ENCODE data around the gene OR9Q1.

Gene OR9Q1

DNA sequence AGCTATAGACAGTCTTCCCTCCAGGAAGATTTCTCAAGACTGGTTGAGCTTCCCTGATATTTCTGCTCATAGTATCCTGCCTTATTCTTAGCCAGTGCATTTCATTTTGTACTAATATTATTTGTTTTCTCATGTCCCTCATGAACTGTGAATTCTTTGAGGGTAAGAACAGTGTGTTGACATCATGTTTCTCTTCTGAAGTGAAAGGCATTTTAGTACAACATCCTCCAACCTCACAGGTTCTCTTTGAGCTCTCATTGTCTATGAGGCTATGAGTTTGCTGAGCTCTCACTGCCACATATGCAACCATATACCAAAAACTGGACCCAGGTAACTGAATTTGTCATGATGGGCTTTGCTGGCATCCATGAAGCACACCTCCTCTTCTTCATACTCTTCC is 7.0 kb downstream of the OR9Q1 start, which contains the start of gene OR6Q1:
Gene OR6Q1 (plus strand): TSS at position 301 of the 400 bp plus-strand sequence. CDS start 0 bp downstream, at position 301.
- DNase-seq (ENCODE audit: low read depth) = no peak
- TF ChIP-seq, protein P1, sequence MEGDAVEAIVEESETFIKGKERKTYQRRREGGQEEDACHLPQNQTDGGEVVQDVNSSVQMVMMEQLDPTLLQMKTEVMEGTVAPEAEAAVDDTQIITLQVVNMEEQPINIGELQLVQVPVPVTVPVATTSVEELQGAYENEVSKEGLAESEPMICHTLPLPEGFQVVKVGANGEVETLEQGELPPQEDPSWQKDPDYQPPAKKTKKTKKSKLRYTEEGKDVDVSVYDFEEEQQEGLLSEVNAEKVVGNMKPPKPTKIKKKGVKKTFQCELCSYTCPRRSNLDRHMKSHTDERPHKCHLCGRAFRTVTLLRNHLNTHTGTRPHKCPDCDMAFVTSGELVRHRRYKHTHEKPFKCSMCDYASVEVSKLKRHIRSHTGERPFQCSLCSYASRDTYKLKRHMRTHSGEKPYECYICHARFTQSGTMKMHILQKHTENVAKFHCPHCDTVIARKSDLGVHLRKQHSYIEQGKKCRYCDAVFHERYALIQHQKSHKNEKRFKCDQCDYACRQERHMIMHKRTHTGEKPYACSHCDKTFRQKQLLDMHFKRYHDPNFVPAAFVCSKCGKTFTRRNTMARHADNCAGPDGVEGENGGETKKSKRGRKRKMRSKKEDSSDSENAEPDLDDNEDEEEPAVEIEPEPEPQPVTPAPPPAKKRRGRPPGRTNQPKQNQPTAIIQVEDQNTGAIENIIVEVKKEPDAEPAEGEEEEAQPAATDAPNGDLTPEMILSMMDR (conservative IDR thresholded peaks at IDR 0.05; ENCODE audit: low read length) = no peak
- no peak within 1 kb of the TSS for H3K4me3 ChIP-seq (ENCODE audit: low read length)

DNA sequence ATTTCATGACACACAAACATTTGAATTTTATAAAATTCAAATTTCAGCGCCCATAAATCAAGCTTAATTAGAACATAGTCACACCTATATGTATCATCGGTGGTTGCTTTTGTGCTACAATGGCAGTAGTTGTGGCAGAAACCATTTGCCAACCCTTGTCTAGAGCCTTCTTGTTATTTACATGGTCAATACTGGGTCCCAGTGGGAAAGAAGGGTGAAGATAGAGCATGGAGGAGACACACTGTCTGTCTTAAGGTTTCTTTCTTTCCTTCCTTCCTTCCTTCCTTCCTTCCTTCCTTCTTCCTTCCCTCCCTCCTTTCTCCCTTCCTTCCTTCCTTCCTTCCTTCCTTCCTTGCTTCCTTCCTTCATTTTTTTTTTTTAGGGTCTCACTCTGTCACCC is 10.8 kb downstream of the OR9Q1 start:
- no peak for DNase-seq (ENCODE audit: low read depth)
- no peak overlapping the region for H3K4me3 ChIP-seq (ENCODE audit: low read length)
- TF ChIP-seq, protein P1 (conservative IDR thresholded peaks at IDR 0.05; ENCODE audit: low read length) = no peak

DNA sequence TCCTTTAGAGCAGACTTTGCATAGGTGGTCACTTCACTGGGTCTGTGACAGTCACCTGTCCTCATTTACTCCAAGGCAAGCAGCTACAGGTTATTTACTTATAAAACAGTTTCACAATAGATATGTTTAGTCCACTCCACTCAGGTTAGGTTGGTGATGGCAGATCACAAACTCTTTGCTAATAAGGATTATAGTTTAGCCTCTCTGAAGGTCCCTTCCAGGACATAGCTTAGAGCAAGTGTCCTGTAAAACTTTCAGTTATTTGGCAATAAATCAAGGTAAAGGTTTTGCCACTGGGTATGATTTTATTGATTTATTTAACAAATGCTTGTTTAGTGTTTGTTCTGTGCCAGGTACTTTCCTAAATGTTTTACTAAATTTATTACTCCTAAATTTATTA is 15.9 kb downstream of the OR9Q1 start:
- TF ChIP-seq, protein P1 (conservative IDR thresholded peaks at IDR 0.05; ENCODE audit: low read length) = no peak
- no peak overlapping the region for H3K4me3 ChIP-seq (ENCODE audit: low read length)
- DNase-seq (ENCODE audit: low read depth) = no peak

DNA sequence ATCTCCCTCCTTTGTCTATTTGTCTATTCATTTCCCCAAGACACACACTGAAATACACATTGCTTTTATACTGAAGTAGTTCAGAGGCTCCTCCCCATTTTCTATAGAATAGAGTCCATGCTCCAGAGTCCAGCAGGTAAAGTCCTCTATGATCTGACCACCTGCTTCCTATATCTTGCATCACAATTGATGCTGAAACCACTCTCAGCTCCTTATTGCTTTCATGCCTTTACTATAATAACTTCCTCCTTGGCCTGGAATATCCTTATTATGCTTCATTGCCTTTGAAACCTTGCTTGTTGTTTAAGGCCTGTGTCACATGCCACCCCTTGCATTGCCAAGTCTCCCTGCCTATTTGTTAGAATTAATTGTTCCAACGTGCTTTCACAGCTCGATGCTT is 19.7 kb downstream of the OR9Q1 start:
- DNase-seq (ENCODE audit: low read depth) = no peak
- TF ChIP-seq, protein P1 (conservative IDR thresholded peaks at IDR 0.05; ENCODE audit: low read length) = no peak
- no peak overlapping the region for H3K4me3 ChIP-seq (ENCODE audit: low read length)

DNA sequence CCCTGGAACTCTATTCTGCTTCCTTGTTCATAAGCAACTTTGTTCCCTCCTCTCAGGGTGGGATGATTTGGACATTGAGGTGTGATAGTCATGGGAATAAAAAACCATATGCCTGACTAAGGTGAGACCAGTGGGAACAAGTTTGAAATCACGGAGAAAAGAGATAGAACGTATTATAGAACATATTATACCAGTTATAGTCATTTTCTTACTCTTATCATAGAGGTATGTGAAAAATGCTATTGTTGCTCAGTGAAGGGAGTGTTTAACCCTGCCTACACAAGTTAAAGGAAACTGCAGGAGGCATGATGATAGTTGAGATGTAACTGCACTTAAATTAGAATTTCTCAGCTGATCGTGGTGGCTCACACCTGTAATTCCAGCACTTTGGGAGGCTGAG is 22.6 kb downstream of the OR9Q1 start:
- DNase-seq (ENCODE audit: low read depth) = no peak

DNA sequence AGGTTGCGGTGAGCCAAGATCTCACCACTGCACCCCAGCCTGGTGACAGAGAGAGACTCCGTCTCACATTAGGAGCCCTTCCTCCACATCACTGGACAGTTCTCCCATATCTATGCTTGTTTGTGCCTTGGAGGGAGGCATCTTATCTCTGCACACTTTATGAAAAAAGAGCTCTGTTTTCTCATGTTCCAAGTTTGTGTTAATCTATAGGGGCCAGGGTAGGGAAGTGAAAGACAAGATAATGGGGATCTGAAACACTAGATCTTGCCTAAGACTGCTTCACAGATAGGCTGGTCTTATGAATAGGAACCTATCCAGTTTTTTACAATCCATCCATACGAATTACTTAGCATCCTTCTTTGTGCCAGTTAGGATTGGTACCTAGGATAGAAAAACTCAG is 24.1 kb downstream of the OR9Q1 start:
- DNase-seq (ENCODE audit: low read depth) = no peak

More for the DNA sequence above, 22.6 kb downstream of the OR9Q1 start:
- TF ChIP-seq, protein P1 (conservative IDR thresholded peaks at IDR 0.05; ENCODE audit: low read length) = no peak
- no peak overlapping the region for H3K4me3 ChIP-seq (ENCODE audit: low read length)

DNA sequence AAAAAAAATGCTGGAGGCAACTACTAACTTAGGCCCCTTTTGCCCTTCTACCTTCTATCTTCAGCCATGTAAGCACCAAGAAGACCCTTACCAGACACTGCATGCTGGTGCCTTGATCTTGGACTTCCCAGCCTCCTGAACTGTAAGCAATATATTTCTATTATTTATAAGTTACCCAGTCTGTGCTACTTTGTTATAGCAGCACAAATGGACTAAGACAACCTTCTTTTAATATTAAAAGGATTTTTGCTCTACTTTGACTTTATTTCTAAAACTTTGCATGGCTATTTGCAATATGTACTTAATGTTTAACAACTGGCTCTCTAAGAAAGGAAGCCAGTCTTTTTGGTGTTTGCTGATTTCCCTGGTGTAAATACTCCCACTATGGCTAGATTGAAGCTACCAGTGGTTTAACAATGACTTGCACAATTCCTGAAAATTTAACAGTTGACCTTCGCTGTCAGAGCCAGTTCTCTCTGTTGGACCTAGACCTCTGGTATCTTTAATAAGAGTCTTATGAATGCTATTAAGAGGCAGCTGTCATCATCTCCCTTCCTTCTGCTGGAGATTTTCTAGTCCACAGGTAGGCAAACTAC is 32.2 kb downstream of the OR9Q1 start:
- DNase-seq (ENCODE audit: low read depth) = no peak
- TF ChIP-seq, protein P1 (conservative IDR thresholded peaks at IDR 0.05; ENCODE audit: low read length) = no peak
- H3K4me3 ChIP-seq (ENCODE audit: low read length) = no peak overlapping the region

More for the DNA sequence above, 24.1 kb downstream of the OR9Q1 start:
- TF ChIP-seq, protein P1 (conservative IDR thresholded peaks at IDR 0.05; ENCODE audit: low read length) = no peak
- no peak overlapping the region for H3K4me3 ChIP-seq (ENCODE audit: low read length)
